ENCODE data around the gene LY6G6C. TPM values are rescaled to one million over a fixed set of nuclear protein-coding genes. Genes with fewer than 3 reads are reported as not detected.
A peak's percentile ranks its signal among the peaks of the same experiment; 100 is the strongest.

The LY6G6C gene
- total and polyA plus RNA-seq, 8 donors: 0.17 to 0.75 (median 0.43) TPM; not detected in 2

DNA sequence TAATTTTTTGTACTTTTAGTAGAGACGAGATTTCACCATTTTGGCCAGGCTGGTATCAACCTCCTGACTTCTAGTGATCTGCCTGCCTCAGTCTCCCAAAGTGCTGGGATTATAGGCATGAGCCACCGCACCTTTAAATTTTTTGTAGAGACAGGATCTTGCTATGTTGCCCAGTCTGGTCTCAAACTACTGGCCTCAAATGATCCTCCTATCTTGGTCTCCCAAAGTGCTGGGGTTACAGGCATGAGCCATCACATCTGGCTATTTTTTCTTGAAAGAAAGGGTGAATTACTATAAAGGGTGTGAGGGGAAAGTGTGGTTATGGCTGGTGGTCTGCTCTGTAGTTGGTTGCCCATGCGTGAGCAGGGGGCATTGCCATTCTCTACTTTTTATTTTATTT is 13.3 kb downstream of the LY6G6C start:
- TF ChIP-seq, protein P1, sequence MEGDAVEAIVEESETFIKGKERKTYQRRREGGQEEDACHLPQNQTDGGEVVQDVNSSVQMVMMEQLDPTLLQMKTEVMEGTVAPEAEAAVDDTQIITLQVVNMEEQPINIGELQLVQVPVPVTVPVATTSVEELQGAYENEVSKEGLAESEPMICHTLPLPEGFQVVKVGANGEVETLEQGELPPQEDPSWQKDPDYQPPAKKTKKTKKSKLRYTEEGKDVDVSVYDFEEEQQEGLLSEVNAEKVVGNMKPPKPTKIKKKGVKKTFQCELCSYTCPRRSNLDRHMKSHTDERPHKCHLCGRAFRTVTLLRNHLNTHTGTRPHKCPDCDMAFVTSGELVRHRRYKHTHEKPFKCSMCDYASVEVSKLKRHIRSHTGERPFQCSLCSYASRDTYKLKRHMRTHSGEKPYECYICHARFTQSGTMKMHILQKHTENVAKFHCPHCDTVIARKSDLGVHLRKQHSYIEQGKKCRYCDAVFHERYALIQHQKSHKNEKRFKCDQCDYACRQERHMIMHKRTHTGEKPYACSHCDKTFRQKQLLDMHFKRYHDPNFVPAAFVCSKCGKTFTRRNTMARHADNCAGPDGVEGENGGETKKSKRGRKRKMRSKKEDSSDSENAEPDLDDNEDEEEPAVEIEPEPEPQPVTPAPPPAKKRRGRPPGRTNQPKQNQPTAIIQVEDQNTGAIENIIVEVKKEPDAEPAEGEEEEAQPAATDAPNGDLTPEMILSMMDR (IDR thresholded peaks at IDR 0.05): no peak
- intact Hi-C loops (cut with DNase I): no loop called here
- Histone ChIP-seq H3K36me3 (no peaks in the 10 kb centered on the region), H3K9me3 (no peaks in the 10 kb centered on the region), H3K27ac (no peak overlapping the region), H3K4me1 (peaks cover 0 to 19% of the 10 kb centered on the region in 2 donors), H3K4me3 (no peak overlapping the region), H3K27me3 (no peaks in the 10 kb centered on the region)
- no peak for ATAC-seq
- no peak for DNase-seq

DNA sequence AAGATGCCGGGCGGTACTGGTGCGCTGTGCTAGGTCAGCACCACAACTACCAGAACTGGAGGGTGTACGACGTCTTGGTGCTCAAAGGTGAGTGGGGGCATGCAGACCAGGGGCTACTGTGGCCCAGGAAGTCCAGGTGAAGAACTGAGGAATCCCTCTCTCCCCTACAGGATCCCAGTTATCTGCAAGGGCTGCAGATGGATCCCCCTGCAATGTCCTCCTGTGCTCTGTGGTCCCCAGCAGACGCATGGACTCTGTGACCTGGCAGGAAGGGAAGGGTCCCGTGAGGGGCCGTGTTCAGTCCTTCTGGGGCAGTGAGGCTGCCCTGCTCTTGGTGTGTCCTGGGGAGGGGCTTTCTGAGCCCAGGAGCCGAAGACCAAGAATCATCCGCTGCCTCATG is 13.8 kb downstream of the LY6G6C start:
- Histone ChIP-seq H3K27ac (no peak overlapping the region), H3K9me3 (no peaks in the 10 kb centered on the region), H3K36me3 (no peaks in the 10 kb centered on the region), H3K27me3 (no peaks in the 10 kb centered on the region), H3K4me3 (no peak overlapping the region), H3K4me1 (peaks cover 0 to 19% of the 10 kb centered on the region in 2 donors)
- intact Hi-C loops (cut with DNase I): no loop called here
- no peak for ATAC-seq
- TF ChIP-seq, protein P1 (IDR thresholded peaks at IDR 0.05): no peak
- no peak for DNase-seq

DNA sequence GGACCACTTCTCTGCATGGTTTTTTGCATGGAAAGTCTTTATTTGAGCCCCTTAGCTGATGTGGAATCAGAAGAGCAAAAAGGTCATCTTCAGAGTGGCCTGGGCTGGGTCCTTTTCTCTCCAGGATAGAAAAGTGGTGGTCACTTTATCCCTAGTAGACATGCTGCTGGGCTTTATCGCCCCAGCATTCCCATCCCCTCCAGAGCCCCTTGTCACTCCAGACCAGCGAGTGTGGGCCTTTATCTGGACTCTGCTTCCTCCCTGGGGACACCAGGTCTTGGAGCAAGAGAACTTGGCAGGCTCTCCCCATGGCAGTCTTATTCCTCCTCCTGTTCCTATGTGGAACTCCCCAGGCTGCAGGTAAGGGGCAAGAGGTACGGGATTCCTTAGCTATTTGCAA is 14.9 kb downstream of the LY6G6C start, which contains the start of gene LY6G6F:
LY6G6F (plus strand) TSS at position 268 of the 400 bp plus-strand sequence; CDS start at position 309, 41 bp downstream.
- Histone ChIP-seq H3K9me3 (no peaks in the 10 kb centered on the region), H3K4me1 (peaks cover 7 to 28% of the 10 kb centered on the region in 2 donors), H3K4me3 (no peak within 1 kb of the TSS), H3K27ac (no peak within 1 kb of the TSS), H3K36me3 (no peaks in the 10 kb centered on the region), H3K27me3 (no peaks in the 10 kb centered on the region)
- intact Hi-C loops (cut with DNase I): no loop called here
- DNase-seq (no peak), ATAC-seq (no peak)
- TF ChIP-seq, protein P1 (IDR thresholded peaks at IDR 0.05): no peak

DNA sequence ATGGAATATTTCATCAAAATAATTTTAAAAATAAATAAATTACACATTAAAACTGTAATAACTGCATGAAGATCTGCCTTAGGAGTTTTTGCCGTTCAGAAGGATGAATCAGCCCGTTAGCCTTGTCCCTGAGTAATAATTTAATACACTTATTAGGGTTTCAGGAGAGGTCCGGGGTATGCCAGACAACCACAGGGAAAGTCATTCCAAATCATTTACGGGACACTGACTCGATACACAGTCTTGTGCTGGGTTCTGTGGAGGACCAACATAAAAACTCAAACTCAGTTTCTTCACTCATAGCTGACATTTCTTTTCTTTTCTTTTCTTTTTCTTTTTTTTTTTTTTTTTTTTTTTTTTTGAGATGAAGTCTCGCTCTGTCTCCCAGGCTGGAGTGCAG is 15.6 kb downstream of the LY6G6C start:
- H3K27ac ChIP-seq: no peak overlapping the region
- no peak overlapping the region for H3K4me3 ChIP-seq
- DNase-seq: no peak
- peaks cover 13 to 28% of the 10 kb centered on the region in 2 donors for H3K4me1 ChIP-seq
- TF ChIP-seq, protein P1 (IDR thresholded peaks at IDR 0.05): no peak
- H3K36me3 ChIP-seq: no peaks in the 10 kb centered on the region
- H3K9me3 ChIP-seq: no peaks in the 10 kb centered on the region
- no peaks in the 10 kb centered on the region for H3K27me3 ChIP-seq
- intact Hi-C loops (cut with DNase I): no loop called here
- no peak for ATAC-seq

DNA sequence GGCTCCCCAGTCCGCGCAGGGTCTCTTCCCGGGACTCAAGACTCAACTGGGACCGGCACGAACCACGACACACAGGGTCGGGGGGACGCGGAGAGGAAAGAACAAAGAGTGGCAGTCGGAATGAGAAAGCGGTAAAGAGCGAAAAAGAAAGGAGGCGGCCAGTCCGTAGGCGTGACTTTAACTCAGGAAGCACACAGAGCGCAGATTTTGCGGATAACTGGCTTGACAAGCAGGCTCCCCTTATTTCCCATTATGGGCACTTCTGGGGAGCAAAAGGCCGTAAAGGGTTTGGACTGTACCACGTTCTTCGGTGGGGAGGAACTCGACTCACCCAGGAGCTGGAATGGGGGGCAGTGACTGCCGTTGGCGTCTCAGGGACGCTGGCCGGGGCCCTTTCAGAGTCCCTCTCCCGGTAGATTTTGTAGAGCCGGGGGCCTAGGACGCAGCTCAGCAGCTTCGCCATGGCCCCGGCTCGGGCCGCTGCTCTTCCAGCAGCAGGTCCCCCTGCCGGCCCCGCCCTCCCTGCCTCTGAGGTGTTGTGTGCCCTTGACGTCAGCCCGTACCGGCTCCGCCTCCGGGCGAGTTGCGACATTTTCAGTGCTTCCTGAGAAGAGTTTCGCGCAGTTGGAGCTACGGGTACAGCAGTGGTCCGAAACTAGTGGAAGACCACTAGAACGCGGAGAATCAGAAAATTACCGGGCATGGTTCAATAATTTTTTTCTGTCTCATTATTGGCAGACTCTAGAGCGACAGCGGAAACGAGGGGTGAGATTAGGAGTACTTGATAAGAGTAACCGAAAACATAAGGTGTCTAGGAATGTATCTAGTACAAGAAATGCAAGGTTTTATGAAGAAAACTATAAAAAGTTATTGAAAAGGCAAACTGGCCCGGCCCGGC is 18.5 kb downstream of the LY6G6C start, which contains the start of gene ABHD16A:
ABHD16A (minus strand) TSS at position 506 of the 898 bp plus-strand sequence; CDS start at position 463, 43 bp downstream.
- Histone ChIP-seq H3K4me3 (peak within 1 kb of the TSS; percentile 80 to 87), H3K9me3 (no peaks in the 10 kb centered on the region), H3K36me3 (peaks cover 0 to 25% of the 10 kb centered on the region in 2 donors), H3K4me1 (peaks cover 13 to 36% of the 10 kb centered on the region in 2 donors), H3K27me3 (no peaks in the 10 kb centered on the region), H3K27ac (peak within 1 kb of the TSS; percentile 97 to 99)
- TF ChIP-seq, protein P1 (IDR thresholded peaks at IDR 0.05): no peak
- DNase-seq: peak; percentile 99 to 100 (median 99)
- ATAC-seq: peak; percentile 99
- intact Hi-C loops (cut with DNase I): no loop called here
